Left lung (tissue), 10 donors: ENCODE measurements around the gene SUFU. TPM values are rescaled to one million over a fixed set of nuclear protein-coding genes. Genes with fewer than 3 reads are reported as not detected.
A peak's percentile ranks its signal among the peaks of the same experiment; 100 is the strongest.

Experiments
- ATAC-seq: fragments of 200-7000 bp; cut with Tn5 transposase; one replicate; pipeline ENCODE4 v1.9.1; 2020; ENCODE audit warnings: moderate library complexity
- DNase-seq, 4 donors: peaks; one replicate each; pipeline ENCODE4 v3.0.0-alpha.2; 2013 to 2020
- H3K27ac ChIP-seq, 2 donors: fragments of 200-600 bp; sonication (generic) in 1 of 2; one replicate each; pipeline versions ENCODE4 v1.5.0 to v1.8.0; 2020 to 2021
- H3K27me3 ChIP-seq, 2 donors: fragments of 200-600 bp; sonication (generic) in 1 of 2; one replicate each; pipeline versions ENCODE4 v1.5.0 to v1.8.0; 2020 to 2021
- H3K36me3 ChIP-seq, 2 donors: fragments of 200-600 bp; sonication (generic) in 1 of 2; one replicate each; pipeline versions ENCODE4 v1.5.0 to v1.8.0; 2020 to 2021
- H3K4me1 ChIP-seq, 2 donors: fragments of 200-600 bp; one replicate each; pipeline ENCODE4 v1.8.0; 2021
- H3K4me3 ChIP-seq, 2 donors: fragments of 200-600 bp; sonication (generic) in 1 of 2; one replicate each; pipeline versions ENCODE4 v1.5.0 to v1.8.0; 2020 to 2021; ENCODE audit warnings: mild to moderate bottlenecking in 1 of 2
- H3K9me3 ChIP-seq, 2 donors: fragments of 200-600 bp; sonication (generic) in 1 of 2; one replicate each; pipeline versions ENCODE4 v1.5.0 to v1.8.0; 2020 to 2021
- intact Hi-C, 2 donors: fragments of 100-400 bp; cut with DNase I; formaldehyde crosslinking; loops; one replicate each; pipeline versions ENCODE4 v1.11.2 to v1.14.2; 2022
- polyA plus RNA-seq, 6 donors: library from polyadenylated mRNA; unstranded; fragments of 120-200 nt; gene quantifications; one replicate each; pipeline ENCODE4 v1.2.1, GENCODE V29; 2013; ENCODE audit not compliant: insufficient read length in 6 of 6
- total RNA-seq, 2 donors: library from RNA; stranded (reverse); fragmentation: NEBNext Ultra II Directional; extraction: Animal tissue kit (Norgen Biotek cat#: 25700); gene quantifications; one replicate each; pipeline ENCODE4 v1.2.1, GENCODE V29; 2021
- TF ChIP-seq, protein P1 (sequence below), 2 donors: fragments of 200-600 bp; sonication (generic) in 1 of 2; IDR thresholded peaks; one replicate each; pipeline versions ENCODE4 v1.5.0 to v1.8.0; 2021; ENCODE audit warnings: antibody characterized with exemption in 2 of 2
- donor health status: DM: no; HTN: yes; CAD: no.
- donor health status: DM: no; HTN: no; CAD: no.

The SUFU gene
- total and polyA plus RNA-seq, 8 donors = 13.4 to 30.7 (median 27.7) TPM

- TF ChIP-seq, protein P1, sequence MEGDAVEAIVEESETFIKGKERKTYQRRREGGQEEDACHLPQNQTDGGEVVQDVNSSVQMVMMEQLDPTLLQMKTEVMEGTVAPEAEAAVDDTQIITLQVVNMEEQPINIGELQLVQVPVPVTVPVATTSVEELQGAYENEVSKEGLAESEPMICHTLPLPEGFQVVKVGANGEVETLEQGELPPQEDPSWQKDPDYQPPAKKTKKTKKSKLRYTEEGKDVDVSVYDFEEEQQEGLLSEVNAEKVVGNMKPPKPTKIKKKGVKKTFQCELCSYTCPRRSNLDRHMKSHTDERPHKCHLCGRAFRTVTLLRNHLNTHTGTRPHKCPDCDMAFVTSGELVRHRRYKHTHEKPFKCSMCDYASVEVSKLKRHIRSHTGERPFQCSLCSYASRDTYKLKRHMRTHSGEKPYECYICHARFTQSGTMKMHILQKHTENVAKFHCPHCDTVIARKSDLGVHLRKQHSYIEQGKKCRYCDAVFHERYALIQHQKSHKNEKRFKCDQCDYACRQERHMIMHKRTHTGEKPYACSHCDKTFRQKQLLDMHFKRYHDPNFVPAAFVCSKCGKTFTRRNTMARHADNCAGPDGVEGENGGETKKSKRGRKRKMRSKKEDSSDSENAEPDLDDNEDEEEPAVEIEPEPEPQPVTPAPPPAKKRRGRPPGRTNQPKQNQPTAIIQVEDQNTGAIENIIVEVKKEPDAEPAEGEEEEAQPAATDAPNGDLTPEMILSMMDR (IDR thresholded peaks at IDR 0.05) = no peak
- Histone ChIP-seq H3K4me3 (no peak overlapping the region), H3K27ac (no peak overlapping the region), H3K4me1 (peaks cover 0 to 4% of the 10 kb centered on the region in 2 donors), H3K36me3 (no peaks in the 10 kb centered on the region), H3K9me3 (no peaks in the 10 kb centered on the region), H3K27me3 (no peaks in the 10 kb centered on the region)
- intact Hi-C loops = no loop called here
- DNase-seq = no peak
- no peak for ATAC-seq
Observed at GRCh38 chr10:102535481-102536147, 31.8 kb downstream of the SUFU start.

GRCh38 chr10:102537367-102537766, 33.6 kb downstream of the SUFU start:
- ATAC-seq (no peak), DNase-seq (no peak)
- H3K27me3 ChIP-seq = no peaks in the 10 kb centered on the region
- TF ChIP-seq, protein P1 (IDR thresholded peaks at IDR 0.05) = no peak
- intact Hi-C loops = no loop called here
- H3K36me3 ChIP-seq = no peaks in the 10 kb centered on the region
- H3K4me1 ChIP-seq = peaks cover 0 to 4% of the 10 kb centered on the region in 2 donors
- no peak overlapping the region for H3K27ac ChIP-seq
- H3K4me3 ChIP-seq = no peak overlapping the region
- H3K9me3 ChIP-seq = no peaks in the 10 kb centered on the region

DNA sequence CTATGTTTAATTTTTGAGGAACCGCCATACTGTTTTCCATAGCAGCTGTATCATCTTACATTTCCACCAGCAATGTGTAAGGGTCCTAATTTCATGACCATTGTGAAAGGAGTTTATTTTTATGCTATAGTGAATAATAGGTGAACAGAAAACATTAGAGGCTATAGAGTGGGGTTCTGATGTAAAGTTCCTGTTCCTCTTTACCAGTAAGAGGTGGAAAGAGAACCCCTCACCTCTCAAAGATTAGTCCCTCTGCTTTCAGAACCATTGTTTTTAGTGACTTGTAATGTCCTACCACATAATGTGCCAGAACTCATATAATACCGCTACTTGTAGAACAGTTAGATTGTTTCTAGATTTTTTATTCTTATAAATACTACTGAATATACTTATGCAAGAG, 34.2 kb downstream of the SUFU start:
- DNase-seq (no peak), ATAC-seq (no peak)
- intact Hi-C loops = no loop called here
- Histone ChIP-seq H3K4me3 (no peak overlapping the region), H3K9me3 (no peaks in the 10 kb centered on the region), H3K4me1 (peaks cover 0 to 8% of the 10 kb centered on the region in 2 donors), H3K27ac (no peak overlapping the region), H3K36me3 (no peaks in the 10 kb centered on the region), H3K27me3 (no peaks in the 10 kb centered on the region)
- TF ChIP-seq, protein P1 (IDR thresholded peaks at IDR 0.05) = no peak

GRCh38 chr10:102538811-102539210, 35.0 kb downstream of the SUFU start:
- no peaks in the 10 kb centered on the region for H3K9me3 ChIP-seq
- H3K27me3 ChIP-seq = no peaks in the 10 kb centered on the region
- peaks cover 0 to 10% of the 10 kb centered on the region in 2 donors for H3K4me1 ChIP-seq
- DNase-seq = no peak
- no peaks in the 10 kb centered on the region for H3K36me3 ChIP-seq
- ATAC-seq = no peak
- intact Hi-C loops = no loop called here
- TF ChIP-seq, protein P1 (IDR thresholded peaks at IDR 0.05) = no peak
- H3K27ac ChIP-seq = no peak overlapping the region
- H3K4me3 ChIP-seq = no peak overlapping the region

- no peaks in the 10 kb centered on the region for H3K9me3 ChIP-seq
- intact Hi-C loops = no loop called here
- no peaks in the 10 kb centered on the region for H3K36me3 ChIP-seq
- no peak overlapping the region for H3K4me3 ChIP-seq
- ATAC-seq = peak; percentile 47
- TF ChIP-seq, protein P1 (IDR thresholded peaks at IDR 0.05) = peak in 1 of 2 donors; percentile 11
- H3K4me1 ChIP-seq = peaks cover 0 to 10% of the 10 kb centered on the region in 2 donors
- H3K27ac ChIP-seq = no peak overlapping the region
- DNase-seq = no peak
- H3K27me3 ChIP-seq = no peaks in the 10 kb centered on the region
Observed at GRCh38 chr10:102540023-102540422, 36.3 kb downstream of the SUFU start.
